Activated B cell treated with CpG ODN at 0.5 μM for 24 hours (primary cell): ENCODE data around the gene GJB3. TPM values are rescaled to one million over a fixed set of nuclear protein-coding genes. Genes with fewer than 3 reads are reported as not detected.
"Not testable (repeated sequence)": the region's sequence is repeated elsewhere in the genome, so short reads cannot be mapped to it uniquely, and the experiment has no call there.

Experiments
- ATAC-seq: fragments of 200-7000 bp; cut with Tn5 transposase; one replicate; pipeline ENCODE4 v1.10.0; 2021; ENCODE audit warnings: low read depth, mild to moderate bottlenecking, moderate library complexity
- CTCF ChIA-PET: fragments of 350-600 bp; sonication (Branson Sonifier 250); formaldehyde crosslinking; loops from one replicate; lab custom pipeline; 2021; ENCODE audit warnings: antibody characterized with exemption; lab: Charles Lee
- POLR2A ChIA-PET: fragments of 350-600 bp; sonication (Branson Sonifier 250); formaldehyde crosslinking; loops from one replicate; lab custom pipeline; 2021; ENCODE audit warnings: antibody characterized with exemption; lab: Charles Lee
- DNase-seq: peaks from one replicate; pipeline ENCODE4 v3.0.0; 2022
- H3K27ac Mint-ChIP-seq: one replicate; pipeline ENCODE4 v1.8.0; 2020; ENCODE audit warnings: mixed read lengths
- H3K27me3 Mint-ChIP-seq: one replicate; pipeline ENCODE4 v1.8.0; 2021; ENCODE audit warnings: mixed read lengths
- H3K36me3 Mint-ChIP-seq: one replicate; pipeline ENCODE4 v1.8.0; 2021; ENCODE audit warnings: low read depth, mixed read lengths
- H3K4me1 Mint-ChIP-seq: one replicate; pipeline ENCODE4 v1.8.0; 2021; ENCODE audit warnings: mixed read lengths
- H3K4me3 Mint-ChIP-seq: one replicate; pipeline ENCODE4 v1.8.0; 2020; ENCODE audit warnings: mild to moderate bottlenecking, mixed read lengths
- H3K9me3 Mint-ChIP-seq: one replicate; pipeline ENCODE4 v1.8.0; 2020; ENCODE audit warnings: mixed read lengths
- CTCF ChIP-seq: fragments of 200-600 bp; IDR thresholded peaks from one replicate; pipeline ENCODE4 v1.8.0; 2022; ENCODE audit warnings: antibody characterized with exemption, mild to moderate bottlenecking
- intact Hi-C: fragments of 100-400 bp; cut with micrococcal nuclease; formaldehyde crosslinking; loops from one replicate; pipeline ENCODE4 v1.15.1; 2024
- total RNA-seq: library from RNA; stranded (reverse); gene quantifications from 2 replicates; pipeline ENCODE4 v1.2.3, GENCODE V29; 2022

Gene GJB3
- total RNA-seq, 1 donor from 2014 or later, result not detected

- no peak overlapping the region for H3K27ac Mint-ChIP-seq
- no peaks in the 10 kb centered on the region for H3K36me3 Mint-ChIP-seq
- DNase-seq (no peak), ATAC-seq (no peak)
- intact Hi-C loops, result no loop called here
- TF ChIP-seq CTCF, result no peak
- ChIA-PET CTCF (no interaction called here), POLR2A (no interaction called here)
- peaks cover 2% of the 10 kb centered on the region for H3K27me3 Mint-ChIP-seq
- H3K9me3 Mint-ChIP-seq, result no peaks in the 10 kb centered on the region
- H3K4me3 Mint-ChIP-seq, result no peak overlapping the region
- no peaks in the 10 kb centered on the region for H3K4me1 Mint-ChIP-seq
Observed at GRCh38 chr1:34770891-34771504, 10.0 kb upstream of the GJB3 start.

- Mint-ChIP-seq H3K36me3 (no peaks in the 10 kb centered on the region), H3K27me3 (peaks cover 2% of the 10 kb centered on the region), H3K27ac (no peak overlapping the region), H3K9me3 (no peaks in the 10 kb centered on the region), H3K4me3 (no peak overlapping the region), H3K4me1 (no peaks in the 10 kb centered on the region)
- TF ChIP-seq CTCF, result no peak
- POLR2A ChIA-PET, result no interaction called here
- ATAC-seq (no peak), DNase-seq (no peak)
- intact Hi-C loops, result no loop called here
- CTCF ChIA-PET, result no interaction called here
Observed at GRCh38 chr1:34771573-34772371, 9.2 kb upstream of the GJB3 start.

- DNase-seq, H3K4me1 Mint-ChIP-seq, ATAC-seq, POLR2A ChIA-PET, CTCF ChIA-PET, H3K27me3 Mint-ChIP-seq, H3K27ac Mint-ChIP-seq, H3K9me3 Mint-ChIP-seq, H3K36me3 Mint-ChIP-seq, H3K4me3 Mint-ChIP-seq, intact Hi-C loops: not testable (repeated sequence)
Observed at GRCh38 chr1:34773114-34773513, 7.9 kb upstream of the GJB3 start.

GRCh38 chr1:34774957-34775356, 6.1 kb upstream of the GJB3 start:
- ChIA-PET POLR2A (no interaction called here), CTCF (no interaction called here)
- Mint-ChIP-seq H3K27ac (no peak overlapping the region), H3K27me3 (peaks cover 20% of the 10 kb centered on the region), H3K36me3 (no peaks in the 10 kb centered on the region), H3K4me1 (no peaks in the 10 kb centered on the region), H3K4me3 (no peak overlapping the region), H3K9me3 (no peaks in the 10 kb centered on the region)
- TF ChIP-seq CTCF, result no peak
- DNase-seq (no peak), ATAC-seq (no peak)
- intact Hi-C loops, result no loop called here

- no peak for TF ChIP-seq CTCF
- POLR2A ChIA-PET, result no interaction called here
- CTCF ChIA-PET, result no interaction called here
Observed at GRCh38 chr1:34776911-34777310, 4.1 kb upstream of the GJB3 start.

More at GRCh38 chr1:34776911-34777310, 4.1 kb upstream of the GJB3 start:
- ATAC-seq (no peak), DNase-seq (no peak)
- intact Hi-C loops, result no loop called here
- no peaks in the 10 kb centered on the region for H3K4me1 Mint-ChIP-seq
- H3K4me3 Mint-ChIP-seq, result no peak overlapping the region
- H3K27me3 Mint-ChIP-seq, result peaks cover 27% of the 10 kb centered on the region
- no peak overlapping the region for H3K27ac Mint-ChIP-seq
- no peaks in the 10 kb centered on the region for H3K36me3 Mint-ChIP-seq
- no peaks in the 10 kb centered on the region for H3K9me3 Mint-ChIP-seq
